Prostate gland (tissue), 2 donors: ENCODE measurements around the gene NUTM1.

ENCODE experiments used
- CTCF ChIP-seq, 4 experiments: fragments of 200-600 bp in 2 of 4; fragments of 450-650 bp in 2 of 4; sonication (generic) in 2 of 4; IDR thresholded peaks; 1 replicate in 3 of 4; 2 replicates in 1 of 4; pipeline ENCODE4 v1.5.1; 2016 to 2019; ENCODE audit warnings: antibody characterized with exemption in 4 of 4, mild to moderate bottlenecking in 2 of 4, moderate library complexity in 2 of 4
- POLR2A ChIP-seq: fragments of 450-650 bp; IDR thresholded peaks from one replicate; pipeline ENCODE4 v1.6.1; 2016; ENCODE audit warnings: antibody characterized with exemption, mild to moderate bottlenecking
- POLR2AphosphoS5 ChIP-seq: sonication (generic); formaldehyde crosslinking; IDR thresholded peaks from one replicate; pipeline ENCODE4 v1.6.1; 2017; ENCODE audit warnings: antibody characterized with exemption

- no peak for TF ChIP-seq POLR2A
- no peak for TF ChIP-seq POLR2AphosphoS5
- TF ChIP-seq CTCF (IDR thresholded peaks at IDR 0.05): no peak
These were observed 5.7 kb downstream of the NUTM1 start for GRCh38 chr15:34348735-34349300.
